GM18870 (cell line): ENCODE measurements around the gene ATOH8.

Experiments used
- ATAC-seq: cut with Tn5 transposase; IDR thresholded peaks from one replicate; pipeline ENCODE4 v1.9.1; 2021; ENCODE audit warnings: moderate library complexity; ENCODE audit not compliant: unreplicated experiment

The ATOH8 gene

DNA sequence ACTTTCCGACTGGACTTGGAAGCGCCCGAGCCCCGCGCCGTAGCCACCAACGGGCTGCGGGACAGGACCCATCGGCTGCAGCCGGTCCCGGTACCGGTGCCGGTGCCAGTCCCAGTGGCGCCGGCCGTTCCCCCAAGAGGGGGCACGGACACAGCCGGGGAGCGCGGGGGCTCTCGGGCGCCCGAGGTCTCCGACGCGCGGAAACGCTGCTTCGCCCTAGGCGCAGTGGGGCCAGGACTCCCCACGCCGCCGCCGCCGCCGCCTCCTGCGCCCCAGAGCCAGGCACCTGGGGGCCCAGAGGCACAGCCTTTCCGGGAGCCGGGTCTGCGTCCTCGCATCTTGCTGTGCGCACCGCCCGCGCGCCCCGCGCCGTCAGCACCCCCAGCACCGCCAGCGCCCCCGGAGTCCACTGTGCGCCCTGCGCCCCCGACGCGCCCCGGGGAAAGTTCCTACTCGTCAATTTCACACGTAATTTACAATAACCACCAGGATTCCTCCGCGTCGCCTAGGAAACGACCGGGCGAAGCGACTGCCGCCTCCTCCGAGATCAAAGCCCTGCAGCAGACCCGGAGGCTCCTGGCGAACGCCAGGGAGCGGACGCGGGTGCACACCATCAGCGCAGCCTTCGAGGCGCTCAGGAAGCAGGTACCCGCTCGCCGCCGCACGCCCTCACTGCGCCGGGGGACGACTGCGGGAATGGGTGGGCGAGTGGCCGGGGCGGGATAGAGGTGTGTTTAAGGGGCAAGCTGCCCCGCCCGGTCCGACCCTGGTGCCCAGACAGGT is 713 bp downstream of the ATOH8 start:
- ATAC-seq, result no peak

DNA sequence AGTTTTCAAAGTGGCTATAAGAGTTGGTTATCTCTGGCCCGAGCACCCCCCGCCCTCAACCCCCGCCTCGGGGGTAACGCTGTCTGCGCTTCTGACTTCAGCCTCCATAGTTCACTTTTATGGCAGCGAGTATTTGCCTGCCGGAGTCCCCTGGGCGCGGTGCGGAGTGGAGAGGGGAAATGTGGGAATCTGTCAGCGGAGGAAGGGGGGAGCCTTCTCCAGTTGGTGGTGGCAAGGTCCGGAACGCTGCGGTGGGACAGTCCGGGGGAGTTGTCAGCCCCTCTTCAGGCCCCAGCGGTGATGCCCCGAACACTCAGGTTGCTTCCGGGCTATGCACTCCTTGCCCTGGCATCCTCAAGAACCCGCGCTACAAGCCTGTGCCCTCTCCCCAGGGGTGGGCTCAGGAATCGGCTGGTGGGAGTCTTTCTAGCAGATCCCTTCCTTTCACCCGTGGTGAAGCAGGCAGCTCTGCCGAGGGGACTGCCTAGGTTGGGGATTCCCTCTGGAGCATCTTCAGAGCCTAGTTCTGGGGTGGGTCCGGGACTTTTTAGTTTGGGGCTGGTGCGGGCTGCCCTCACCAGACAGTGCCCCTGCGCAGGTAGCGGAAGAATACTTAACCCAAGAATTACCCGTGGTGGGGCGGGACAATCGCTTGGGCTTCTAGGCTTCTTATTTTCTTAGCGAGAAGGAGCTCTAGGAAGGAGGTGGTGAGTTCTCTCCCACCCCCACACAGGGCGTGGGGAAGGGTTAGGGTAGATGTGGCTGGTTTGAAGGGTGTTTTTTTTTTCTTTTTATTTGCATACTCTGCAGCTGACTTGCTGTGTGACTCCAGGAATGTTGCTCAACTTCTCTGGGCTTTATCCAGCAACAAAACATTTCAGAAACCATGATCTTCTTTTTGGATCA is 1.6 kb downstream of the ATOH8 start:
- ATAC-seq, result no peak

DNA sequence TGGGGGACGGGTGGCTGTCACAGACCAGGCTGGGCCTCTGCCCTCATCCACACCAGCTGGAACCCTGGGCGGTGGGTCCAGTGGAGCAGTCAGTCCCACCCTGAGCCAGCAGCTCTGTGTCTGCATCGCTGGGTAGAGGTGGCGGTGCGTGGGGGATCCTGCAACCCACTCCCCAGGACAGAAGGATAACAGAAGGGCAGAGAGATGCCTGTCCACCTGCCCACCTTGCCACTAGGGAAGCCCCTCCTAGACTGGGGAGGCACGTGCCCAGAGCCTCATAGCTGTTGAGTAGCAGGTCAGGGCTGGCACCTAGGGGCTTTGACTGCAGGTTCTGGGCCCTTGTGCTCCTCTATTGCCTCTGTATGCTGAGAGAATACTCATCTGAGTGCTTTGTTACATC is 2.4 kb downstream of the ATOH8 start:
- ATAC-seq, result no peak

DNA sequence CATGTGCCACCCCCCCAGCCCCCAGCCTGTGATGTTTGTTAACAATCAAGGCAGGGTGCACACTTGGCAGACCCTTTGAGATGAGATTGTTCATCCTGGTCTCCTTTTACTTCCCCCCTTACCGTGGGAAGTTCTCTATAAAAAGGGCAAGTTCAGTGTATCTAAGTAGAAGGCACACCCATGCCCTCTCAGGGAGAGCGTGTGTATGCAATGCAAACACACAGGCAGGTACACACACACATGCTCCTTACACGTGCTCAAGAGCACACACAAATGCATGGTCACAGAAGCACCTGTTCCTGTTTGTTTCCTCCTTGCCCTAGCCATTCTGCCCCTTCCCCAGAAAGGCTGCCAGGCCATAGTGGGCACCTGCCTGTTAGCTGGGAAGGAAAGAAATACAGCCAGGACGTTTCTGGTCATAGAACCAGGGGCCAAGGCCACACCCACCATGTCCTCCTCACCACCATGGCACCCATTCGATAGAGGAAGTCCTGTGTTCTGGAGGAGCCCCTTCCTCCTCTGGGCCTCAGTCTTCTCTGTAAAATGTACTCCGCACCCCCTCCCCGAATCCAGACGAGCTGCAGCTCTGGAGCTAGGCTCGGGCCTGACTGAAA is 3.1 kb downstream of the ATOH8 start:
- ATAC-seq, result no peak

DNA sequence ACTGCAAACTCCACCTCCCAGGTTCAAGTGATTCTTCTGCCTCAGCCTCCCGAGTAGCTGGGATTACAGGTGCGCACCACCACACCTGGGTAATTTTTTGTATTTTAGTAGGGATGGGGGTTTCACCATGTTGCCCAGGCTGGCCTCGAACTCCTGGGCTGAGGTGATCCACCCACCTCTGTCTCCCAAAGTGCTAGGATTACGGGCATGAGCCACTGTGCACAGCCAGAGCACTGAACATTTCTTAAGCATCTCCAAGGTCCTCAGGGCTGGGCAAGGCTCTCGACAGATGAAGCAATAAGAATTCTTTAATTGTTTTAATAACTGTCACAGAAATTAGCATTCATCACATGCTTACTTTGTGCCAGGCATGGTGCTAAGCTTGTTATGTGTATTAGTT is 4.1 kb downstream of the ATOH8 start:
- ATAC-seq, result no peak

DNA sequence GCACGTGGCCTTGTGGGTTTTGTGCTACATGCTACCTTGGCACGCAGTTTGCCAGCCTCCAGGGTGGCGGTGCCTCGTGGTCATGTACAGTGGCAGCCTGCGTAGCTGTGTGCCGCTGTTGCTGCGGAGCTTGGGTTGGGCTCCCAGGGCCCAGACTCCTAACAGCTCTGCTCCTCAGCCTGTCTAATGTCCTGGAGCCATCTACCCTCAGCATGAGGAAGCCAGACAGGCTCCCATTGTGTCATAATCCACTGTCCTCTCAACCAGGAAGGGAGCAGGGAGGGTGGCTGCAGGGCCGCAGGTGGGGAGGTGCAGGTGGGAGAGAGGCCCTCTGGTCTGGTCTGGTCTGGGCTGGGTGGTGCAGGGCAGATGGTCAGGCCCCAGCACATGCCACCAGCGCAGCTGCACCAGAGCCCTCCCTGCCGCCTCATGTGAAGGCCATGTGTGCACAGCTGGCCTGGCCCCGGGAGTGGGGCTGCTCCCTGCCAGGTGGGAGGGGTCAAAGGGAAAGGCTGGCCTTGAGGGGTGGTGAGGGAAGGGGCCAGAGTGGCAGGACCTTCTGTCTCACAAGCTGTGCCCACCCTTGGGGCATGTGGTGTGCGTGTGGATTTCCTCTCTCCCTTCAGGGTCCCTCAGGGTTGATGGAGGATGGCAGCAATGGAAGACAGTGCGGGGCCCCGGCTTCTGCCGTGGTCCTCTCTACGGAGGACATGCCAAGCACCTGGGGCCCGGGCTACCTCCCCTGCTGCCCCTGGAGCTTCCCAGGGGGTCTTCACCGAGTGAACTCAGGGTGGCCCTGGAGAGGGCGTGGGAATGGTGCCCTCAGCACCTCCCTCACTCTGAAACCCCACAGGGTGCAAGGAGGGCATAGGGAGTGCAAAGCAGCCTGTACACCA is 4.8 kb downstream of the ATOH8 start:
- ATAC-seq, result no peak

DNA sequence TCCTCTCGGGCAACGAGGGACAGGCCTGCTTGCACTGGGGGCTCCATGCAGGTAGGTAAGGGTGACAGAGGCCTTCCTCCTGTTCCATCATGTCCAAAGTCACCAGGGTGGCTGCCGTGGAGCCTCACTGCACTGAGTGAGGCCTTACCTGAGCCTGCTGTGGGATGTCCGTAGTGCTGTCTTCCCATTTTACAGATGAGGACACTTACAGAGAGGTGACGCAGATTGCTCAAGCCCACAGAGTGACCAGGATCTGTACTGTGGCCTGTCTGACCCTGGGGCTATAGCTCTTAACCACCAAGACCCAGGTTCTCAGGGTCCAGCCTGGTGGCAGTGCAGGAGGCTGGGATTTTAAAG is 5.4 kb downstream of the ATOH8 start:
- ATAC-seq, result no peak

DNA sequence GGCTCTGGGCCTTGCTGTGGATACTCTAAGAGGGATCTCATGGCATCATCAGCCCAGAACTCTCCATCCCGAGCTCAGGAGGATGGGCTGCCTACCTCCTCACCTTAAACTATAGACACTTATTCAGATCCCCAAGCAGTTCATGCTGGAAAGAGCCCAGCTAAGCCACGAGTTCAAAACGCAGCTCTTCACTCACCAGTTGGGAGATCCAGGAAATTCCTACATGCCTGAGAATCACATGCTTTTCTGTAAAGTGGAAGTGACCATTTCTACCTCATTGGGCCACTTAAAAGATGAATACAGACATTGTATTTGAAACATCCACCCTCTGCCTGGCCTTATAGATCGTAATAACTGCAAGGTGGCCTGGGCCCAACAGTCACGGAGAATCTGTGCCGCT is 6.6 kb downstream of the ATOH8 start:
- no peak for ATAC-seq

DNA sequence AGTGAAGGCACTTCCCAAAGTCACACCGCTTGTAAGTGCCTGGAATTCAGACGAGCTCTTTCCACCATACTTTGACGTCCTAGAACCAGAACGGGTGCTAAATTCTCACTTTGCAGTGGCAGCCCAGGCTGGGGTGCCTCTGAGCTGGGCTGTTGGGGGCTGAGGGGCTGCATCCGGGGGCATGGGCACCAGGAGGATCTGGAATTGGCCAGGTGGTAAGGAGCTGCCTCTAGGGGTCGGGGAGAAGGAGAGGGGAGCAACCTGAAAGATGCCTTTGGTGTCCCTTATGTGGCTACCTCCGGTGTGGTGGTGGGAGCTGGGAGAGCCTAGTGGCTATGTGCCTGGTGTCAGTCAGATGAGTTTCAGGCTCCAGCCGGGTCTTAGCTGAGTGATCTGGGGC is 7.1 kb downstream of the ATOH8 start:
- no peak for ATAC-seq

DNA sequence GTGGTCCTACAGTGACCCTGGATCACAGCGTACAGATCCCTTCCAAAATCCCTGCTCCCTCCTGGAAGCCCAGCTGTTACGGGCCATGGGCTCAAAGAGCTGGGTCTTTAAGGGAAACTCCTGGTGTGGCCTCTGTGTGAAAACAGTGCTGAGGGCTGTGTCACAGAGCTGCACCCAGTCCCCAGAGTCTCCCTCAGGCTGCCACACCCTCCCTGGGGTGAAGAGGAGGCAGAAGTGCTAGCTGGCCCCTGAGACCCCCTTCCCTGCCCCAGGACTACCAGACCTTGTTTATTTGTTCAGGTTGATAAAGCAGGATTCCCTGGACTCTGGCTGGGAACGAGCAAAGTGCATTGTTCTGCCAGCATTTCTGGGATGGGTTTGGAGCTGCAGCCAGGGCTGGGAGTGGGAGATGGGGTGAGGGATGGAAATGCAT is 7.7 kb downstream of the ATOH8 start:
- ATAC-seq, result no peak

DNA sequence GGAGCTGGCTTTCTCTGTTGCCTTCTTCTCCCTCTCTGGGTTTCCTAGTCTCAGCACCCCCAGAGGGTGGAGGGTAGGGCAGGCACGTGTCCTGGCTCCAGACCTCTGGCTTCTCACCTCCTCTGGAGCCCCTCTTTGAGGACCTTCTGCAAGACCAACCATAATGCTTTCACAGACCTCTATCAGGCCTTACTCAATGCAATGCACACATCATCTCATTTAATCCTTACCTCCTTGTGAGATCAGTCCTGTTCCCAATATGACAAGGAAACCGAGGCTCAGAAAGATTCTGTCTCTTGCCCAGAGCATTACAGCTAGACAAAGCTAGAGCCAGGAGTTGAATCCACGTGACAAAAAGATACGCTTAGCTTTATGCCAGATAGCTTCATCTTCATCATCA is 8.2 kb downstream of the ATOH8 start:
- no peak for ATAC-seq

DNA sequence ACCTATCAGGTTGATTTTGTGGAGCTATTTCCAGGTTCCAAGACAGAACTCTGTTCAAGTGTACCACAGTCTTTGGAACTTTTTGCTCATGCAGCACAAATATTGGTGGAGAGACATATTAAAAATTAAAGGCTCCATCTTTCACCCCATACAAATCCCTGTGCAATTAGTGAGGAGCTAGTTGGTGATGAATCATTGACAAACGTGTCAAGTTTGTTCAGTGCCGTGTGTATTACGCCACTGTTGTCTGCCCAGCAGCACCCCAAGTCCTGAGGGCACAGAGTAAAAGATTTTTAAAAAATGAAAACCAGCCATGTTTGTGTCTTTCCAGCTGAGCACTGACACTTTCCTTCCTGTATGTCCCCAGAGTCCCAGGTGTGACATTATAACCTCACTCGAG is 9.3 kb downstream of the ATOH8 start:
- no peak for ATAC-seq

DNA sequence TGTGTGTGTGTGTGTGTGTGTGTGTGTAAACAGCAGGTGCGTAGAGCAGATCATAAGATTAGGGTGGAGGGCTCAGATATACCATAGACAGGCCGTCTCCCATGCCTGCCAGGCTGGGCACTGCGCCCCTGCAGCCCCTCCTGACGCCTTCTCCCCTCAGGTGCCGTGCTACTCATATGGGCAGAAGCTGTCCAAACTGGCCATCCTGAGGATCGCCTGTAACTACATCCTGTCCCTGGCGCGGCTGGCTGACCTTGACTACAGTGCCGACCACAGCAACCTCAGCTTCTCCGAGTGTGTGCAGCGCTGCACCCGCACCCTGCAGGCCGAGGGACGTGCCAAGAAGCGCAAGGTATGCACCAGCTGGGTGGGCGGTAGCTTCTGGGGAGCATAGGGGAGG is 10.0 kb downstream of the ATOH8 start:
- ATAC-seq, result no peak

DNA sequence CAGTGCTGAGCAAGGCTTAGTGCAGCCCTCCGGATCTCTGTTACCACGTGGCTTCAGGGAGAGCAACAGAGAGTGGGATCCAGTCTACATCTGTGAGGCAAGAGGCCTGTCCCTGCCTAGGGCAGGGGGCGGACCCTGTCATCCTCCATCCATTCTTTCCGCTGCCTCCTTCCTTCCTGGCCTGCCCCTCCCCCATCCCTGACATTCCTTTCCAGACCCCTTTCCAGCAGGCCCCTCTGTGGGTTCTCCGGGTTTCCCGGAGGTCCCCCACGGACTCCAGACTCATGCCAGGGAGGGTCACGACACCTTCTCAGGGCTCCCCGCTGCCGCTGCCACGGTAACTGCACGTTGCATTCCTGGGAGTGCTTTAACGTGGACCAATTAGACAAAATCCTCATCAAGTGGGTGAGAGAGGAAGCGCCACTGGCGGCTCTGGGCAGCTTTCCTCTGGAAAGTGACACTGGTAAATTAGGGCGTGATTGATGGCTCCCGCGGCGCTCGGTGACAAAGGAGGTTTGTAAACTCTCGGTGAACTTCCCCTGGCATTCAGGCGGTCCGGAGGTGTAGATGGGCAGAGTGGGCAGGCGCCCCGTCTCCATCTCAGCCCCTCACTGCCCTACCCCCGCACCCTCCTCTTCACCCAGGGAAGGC is 11.4 kb downstream of the ATOH8 start:
- no peak for ATAC-seq

DNA sequence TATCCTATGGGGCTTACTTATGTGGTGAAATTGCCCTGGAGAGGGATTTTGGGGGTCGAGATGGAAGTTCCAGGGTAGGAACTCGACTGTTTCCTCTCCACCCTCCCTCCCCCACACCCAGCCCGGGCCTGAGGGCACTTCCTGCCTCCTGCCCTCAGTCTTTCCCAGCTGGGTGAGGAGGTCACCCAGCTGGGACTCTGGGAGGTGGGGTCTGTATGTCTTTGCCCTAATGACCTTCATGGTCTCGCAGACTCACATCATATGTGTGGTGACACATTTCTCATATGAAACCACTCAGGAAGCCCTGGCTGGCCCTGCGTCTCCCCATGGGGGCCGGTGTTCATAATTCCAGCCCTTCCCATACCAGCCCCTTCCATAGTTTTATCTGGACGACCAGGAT is 12.4 kb downstream of the ATOH8 start:
- ATAC-seq, result no peak

DNA sequence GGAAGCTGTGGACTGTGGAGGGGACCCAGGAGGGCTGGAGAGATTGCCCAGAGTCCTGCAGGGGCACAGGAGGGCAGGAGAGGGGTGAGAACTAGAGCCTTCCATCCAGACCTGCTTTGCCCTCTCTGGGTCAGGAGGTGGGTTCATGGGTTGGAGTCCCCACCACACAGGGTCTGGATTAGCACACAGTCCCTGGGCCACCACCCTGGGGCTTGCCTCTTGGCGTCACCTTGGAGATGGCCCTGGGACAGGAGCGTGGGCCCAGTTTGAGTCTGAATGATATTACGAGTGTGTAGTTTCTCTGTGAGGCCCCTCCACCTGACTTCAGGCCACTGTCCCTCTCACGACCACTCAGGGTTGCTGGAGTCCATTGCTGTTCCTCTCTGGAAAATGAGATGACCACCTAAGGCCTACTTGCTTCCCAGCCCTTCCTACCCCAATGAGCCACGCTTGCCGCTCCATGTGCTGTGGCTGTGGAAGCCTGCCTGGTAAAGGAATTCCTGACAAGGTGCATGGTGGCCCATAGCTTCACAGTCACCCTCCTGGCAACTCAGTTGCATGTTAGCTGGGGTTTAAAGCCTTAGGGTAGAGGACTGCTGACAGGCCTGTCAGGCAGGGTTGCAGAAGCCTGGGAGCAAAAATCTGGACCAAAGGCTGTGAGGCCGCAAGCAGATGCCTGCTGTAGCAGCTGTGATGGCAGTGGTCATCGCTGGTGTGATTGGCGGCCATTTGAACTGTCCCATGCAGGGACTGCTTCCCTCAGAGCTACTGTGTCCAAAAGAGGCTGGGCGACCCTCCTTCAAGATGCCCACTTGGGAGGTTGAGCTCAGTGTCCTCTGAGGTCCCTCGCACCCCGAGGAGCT is 14.2 kb downstream of the ATOH8 start:
- ATAC-seq, result no peak

DNA sequence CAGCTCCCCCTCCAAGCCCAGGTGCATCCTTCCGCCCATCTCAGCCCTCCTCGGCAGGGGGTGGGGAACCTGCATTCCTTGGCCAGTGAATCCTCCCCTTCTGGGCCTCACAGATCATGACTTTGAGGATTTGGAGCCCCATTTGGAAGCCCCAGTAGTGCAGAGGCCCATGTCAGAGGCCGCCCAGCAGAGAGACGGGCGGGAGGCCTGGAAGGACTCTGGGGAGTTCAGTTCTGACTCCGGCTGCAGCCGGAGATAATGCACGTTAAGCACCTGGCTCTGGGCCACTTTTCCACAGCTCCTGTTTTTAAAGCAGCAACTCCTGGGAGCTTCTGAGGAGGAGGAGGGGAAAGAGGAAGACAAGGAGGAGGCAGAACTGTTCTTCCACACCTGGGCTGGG is 14.9 kb downstream of the ATOH8 start:
- no peak for ATAC-seq

DNA sequence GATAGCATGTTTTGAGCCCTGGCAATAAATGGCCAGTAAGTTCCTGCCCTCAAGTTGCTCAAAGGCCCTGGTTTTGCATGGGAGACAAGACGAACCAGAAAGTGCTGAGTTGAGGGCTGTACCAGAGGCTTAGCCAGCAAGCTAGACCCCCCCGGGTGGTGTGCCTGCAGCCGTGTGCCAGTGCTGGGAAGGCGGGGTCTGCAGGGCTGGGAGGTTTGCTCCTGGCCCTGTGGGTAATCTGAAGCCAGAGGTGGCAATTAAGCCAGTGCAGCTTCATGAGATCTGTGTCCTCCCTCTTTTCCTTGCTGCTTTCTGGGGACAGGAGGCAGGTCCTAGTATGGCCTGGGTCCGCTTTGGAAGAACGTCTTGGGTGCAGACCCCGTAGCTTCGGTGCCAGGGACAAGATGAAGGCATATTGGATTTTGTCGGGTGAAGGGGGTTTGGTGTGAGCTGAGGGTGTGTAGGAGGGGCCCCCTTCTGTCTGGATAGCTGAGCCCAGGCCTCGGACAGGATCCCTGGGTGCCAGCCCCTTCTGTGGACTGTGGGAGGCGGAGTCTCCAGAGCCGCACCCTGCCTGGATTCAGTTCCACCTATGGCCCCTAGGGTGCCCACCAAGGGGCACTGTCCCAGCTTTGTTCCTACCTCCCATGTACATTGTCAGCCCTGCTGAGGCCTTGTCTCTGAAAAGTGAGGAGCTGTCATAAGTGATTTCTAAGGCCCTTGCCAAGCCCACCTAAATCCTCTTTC is 15.6 kb downstream of the ATOH8 start:
- no peak for ATAC-seq

DNA sequence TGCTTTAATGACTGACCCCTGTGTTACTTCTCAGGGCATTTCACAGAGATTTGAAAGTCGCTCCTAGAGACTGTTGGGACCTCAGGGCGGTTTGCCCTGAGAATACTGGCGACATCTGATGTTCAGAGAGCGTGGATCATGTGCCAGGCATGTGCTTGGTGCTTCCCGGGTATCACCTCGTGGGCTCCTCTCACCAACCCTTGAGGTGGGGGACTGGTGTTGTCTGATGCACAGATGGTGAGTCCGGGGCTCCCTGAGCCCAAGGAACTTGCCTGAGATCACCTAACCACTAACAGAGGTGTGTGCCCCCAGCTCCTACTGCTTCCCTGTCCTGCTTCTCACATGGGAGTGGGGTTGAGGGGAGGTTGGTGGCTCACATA is 16.2 kb downstream of the ATOH8 start:
- ATAC-seq, result no peak
